ENCODE measurements around the gene DLGAP4. TPM values are rescaled to one million over a fixed set of nuclear protein-coding genes. Genes with fewer than 3 reads are reported as not detected.

Gene DLGAP4
- total and polyA plus RNA-seq, 2 of the 13 experiments (the other 11 are each of a cell fraction or from before 2014, with no cell fraction given), result 15.2 to 26.7 TPM

DNA sequence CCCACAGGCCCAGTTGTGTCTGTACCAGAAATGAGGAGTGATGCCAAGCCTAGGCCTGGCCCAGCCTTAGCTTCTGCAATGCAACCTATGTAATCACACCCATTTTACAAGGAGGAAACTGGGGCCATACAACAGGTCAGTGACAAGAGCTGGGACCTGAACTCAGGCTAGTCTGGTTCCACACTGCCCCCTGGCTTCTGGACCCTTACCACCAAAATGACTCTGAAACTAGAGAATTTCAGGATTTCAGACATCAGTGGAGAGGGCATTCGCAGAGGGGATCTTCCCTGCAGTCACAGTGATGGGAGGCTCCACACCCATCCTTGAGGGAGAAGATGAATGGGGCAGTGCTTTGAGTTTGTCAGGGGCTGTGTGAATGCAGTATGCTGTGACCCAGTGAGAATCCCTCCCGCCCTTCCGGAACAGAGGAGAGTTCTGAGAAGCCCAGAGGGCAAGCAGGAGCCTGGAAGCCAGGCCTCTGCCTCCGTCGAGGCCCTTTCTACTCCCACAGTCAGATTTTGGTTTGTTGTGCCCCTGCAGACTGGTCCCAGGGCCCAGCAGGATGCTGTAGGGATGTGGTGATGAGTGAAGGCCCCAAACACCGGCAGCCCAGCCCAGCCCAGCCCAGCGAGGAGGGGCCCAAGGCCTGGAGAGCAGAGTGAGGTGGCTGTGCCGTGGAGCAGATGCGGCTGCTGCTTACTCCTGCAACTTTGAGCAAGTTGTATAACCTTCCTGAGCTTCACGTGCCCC, 187.1 kb downstream of the DLGAP4 start (continued):
- TF ChIP-seq ZNF362 (CRISPR knock-in tag; IDR thresholded peaks at IDR 0.05; ENCODE audit: borderline replicate concordance), result no peak
- no peak for TF ChIP-seq NFYC (CRISPR knock-in tag; IDR thresholded peaks at IDR 0.05)
- no peak for TF ChIP-seq REPIN1 (CRISPR knock-in tag; IDR thresholded peaks at IDR 0.05; ENCODE audit: borderline replicate concordance, low read depth)
- peak; percentile 77 for TF ChIP-seq SMC3 (IDR thresholded peaks at IDR 0.05; ENCODE audit: low read length)
- no peak for TF ChIP-seq ATF6 (CRISPR knock-in tag; conservative IDR thresholded peaks at IDR 0.05)
- no peak for TF ChIP-seq POGZ (CRISPR knock-in tag; IDR thresholded peaks at IDR 0.05)
- no peak for TF ChIP-seq ZNF766 (CRISPR knock-in tag; IDR thresholded peaks at IDR 0.05; ENCODE audit: borderline replicate concordance)
- no peak for TF ChIP-seq FOXK2 (IDR thresholded peaks at IDR 0.05)
- TF ChIP-seq ZBTB39 (CRISPR knock-in tag; IDR thresholded peaks at IDR 0.05), result no peak
- TF ChIP-seq ZNF660 (CRISPR knock-in tag; IDR thresholded peaks at IDR 0.05; ENCODE audit: borderline replicate concordance, low read depth), result no peak
- TF ChIP-seq XRCC5 (optimal IDR thresholded peaks at IDR 0.05; ENCODE audit: low read length), result peak; percentile 61
- TF ChIP-seq, protein P1, sequence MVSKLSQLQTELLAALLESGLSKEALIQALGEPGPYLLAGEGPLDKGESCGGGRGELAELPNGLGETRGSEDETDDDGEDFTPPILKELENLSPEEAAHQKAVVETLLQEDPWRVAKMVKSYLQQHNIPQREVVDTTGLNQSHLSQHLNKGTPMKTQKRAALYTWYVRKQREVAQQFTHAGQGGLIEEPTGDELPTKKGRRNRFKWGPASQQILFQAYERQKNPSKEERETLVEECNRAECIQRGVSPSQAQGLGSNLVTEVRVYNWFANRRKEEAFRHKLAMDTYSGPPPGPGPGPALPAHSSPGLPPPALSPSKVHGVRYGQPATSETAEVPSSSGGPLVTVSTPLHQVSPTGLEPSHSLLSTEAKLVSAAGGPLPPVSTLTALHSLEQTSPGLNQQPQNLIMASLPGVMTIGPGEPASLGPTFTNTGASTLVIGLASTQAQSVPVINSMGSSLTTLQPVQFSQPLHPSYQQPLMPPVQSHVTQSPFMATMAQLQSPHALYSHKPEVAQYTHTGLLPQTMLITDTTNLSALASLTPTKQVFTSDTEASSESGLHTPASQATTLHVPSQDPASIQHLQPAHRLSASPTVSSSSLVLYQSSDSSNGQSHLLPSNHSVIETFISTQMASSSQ (IDR thresholded peaks at IDR 0.05; ENCODE audit: low read depth), result no peak
- TF ChIP-seq, protein P1 (CRISPR knock-in tag; IDR thresholded peaks at IDR 0.05; ENCODE audit: borderline replicate concordance), result no peak
- no peak for TF ChIP-seq IRF2 (CRISPR knock-in tag; IDR thresholded peaks at IDR 0.05)
- TF ChIP-seq RNF2 (conservative IDR thresholded peaks at IDR 0.05; ENCODE audit: low read depth), result no peak
- TF ChIP-seq TARDBP (CRISPR knock-in tag; IDR thresholded peaks at IDR 0.05), result peak; percentile 53; the same call in 1 of the 2 replicates
- no peak for TF ChIP-seq FUBP1 (CRISPR knock-in tag; IDR thresholded peaks at IDR 0.05; ENCODE audit: borderline replicate concordance)
- no peak for TF ChIP-seq ZNF672 (CRISPR knock-in tag; IDR thresholded peaks at IDR 0.05)
- TF ChIP-seq ZNF629 (CRISPR knock-in tag; conservative IDR thresholded peaks at IDR 0.05), result peak; percentile 52; the same call in 1 of the 2 replicates

Measured in HepG2 (cell line).